Measurements from ENCODE around the gene PSMD12.
"Not testable (repeated sequence)": the region's sequence is repeated elsewhere in the genome, so short reads cannot be mapped to it uniquely, and the experiment has no call there.

Gene PSMD12

DNA sequence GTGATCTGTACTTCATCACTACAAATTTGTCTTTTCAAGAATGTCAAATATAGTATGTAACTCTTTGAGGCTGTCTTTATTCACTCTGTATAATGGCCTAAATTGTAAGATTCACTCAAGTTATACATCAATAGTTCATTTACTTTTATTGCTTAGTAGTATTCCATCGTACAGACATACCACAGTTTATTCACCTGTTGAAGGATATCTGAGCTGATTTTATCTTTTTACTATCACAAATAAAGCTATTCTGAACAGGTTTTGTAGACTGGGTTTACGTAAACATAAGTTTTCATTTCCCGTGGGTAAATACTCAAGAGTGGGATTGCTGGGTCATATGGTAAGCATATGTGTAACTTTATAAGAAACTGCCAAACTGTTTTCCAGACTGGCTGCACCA lies 18.6 kb downstream of the PSMD12 start:
- Mint-ChIP-seq H3K27ac (no peak overlapping the region), H3K36me3 (peaks cover 44% of the 10 kb centered on the region), H3K9me3 (no peaks in the 10 kb centered on the region), H3K27me3 (no peaks in the 10 kb centered on the region), H3K4me3 (no peak overlapping the region), H3K4me1 (no peaks in the 10 kb centered on the region)
- no peak for ATAC-seq

DNA sequence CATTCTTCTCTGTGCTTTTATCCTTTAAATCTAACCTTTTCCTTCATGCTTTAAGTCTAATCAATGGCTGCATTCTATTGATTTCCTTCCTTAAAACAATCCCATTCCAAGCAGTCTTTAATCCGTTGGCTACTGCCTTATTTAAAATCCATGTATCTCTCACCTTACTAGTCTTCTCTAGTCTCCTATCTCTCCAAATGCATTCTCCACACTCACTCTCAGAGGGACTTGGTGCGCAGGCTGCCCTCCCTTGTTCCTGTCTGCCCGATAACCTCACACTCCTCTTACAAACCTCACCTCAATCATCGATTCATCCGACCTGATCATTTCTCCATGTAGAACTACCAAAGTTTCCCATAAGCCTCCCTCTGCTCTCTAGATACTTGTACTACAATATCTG lies 23.1 kb downstream of the PSMD12 start:
- H3K27ac Mint-ChIP-seq, result no peak overlapping the region
- H3K9me3 Mint-ChIP-seq, result no peaks in the 10 kb centered on the region
- no peak overlapping the region for H3K4me3 Mint-ChIP-seq
- H3K36me3 Mint-ChIP-seq, result peaks cover 60% of the 10 kb centered on the region
- H3K27me3 Mint-ChIP-seq, result no peaks in the 10 kb centered on the region
- H3K4me1 Mint-ChIP-seq, result no peaks in the 10 kb centered on the region
- no peak for ATAC-seq

DNA sequence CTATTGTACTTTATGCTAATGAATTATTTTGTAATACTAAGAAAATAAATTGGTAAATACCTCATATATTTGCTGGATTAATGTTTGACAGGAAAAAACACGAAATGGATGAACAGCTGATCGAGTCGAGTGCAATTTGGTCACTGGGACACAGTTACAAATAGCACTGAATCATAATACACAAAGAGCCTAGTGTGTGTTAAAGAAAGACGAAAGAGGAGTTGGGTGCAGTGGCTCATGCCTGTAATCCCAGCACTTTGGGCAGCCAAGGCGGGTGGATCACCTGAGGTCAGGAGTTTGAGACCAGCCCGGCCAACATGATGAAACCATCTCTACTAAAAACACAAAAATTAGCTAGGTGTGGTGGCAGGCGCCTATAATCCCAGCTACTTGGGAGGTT lies 28.0 kb downstream of the PSMD12 start:
- not testable (repeated sequence) for H3K4me1 Mint-ChIP-seq, H3K27me3 Mint-ChIP-seq, H3K9me3 Mint-ChIP-seq, H3K27ac Mint-ChIP-seq, ATAC-seq, H3K4me3 Mint-ChIP-seq
- peaks cover 41% of the 10 kb centered on the region for H3K36me3 Mint-ChIP-seq

DNA sequence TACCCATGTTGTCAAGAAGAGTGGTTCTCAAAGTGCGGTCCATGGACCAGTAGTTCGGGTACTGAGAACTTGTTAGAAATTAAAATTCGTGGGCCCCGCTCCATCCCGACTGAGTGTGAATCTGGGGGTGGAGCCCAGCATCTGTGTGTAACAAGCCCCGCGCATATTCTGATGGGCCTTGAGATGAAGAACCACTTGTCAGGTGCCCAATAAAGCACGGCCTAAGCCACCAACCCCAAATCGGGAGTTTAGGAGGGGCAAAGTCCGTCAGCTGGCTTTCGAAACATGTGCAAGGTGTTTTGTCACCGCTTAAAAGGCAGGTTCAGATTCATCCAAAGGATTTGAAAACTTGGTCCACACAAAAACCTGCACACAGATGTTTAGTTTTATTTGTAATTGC lies 29.5 kb downstream of the PSMD12 start:
- Mint-ChIP-seq H3K4me3 (no peak overlapping the region), H3K4me1 (no peaks in the 10 kb centered on the region), H3K9me3 (peaks cover 3% of the 10 kb centered on the region), H3K27me3 (no peaks in the 10 kb centered on the region), H3K36me3 (peaks cover 31% of the 10 kb centered on the region), H3K27ac (no peak overlapping the region)
- ATAC-seq, result no peak

DNA sequence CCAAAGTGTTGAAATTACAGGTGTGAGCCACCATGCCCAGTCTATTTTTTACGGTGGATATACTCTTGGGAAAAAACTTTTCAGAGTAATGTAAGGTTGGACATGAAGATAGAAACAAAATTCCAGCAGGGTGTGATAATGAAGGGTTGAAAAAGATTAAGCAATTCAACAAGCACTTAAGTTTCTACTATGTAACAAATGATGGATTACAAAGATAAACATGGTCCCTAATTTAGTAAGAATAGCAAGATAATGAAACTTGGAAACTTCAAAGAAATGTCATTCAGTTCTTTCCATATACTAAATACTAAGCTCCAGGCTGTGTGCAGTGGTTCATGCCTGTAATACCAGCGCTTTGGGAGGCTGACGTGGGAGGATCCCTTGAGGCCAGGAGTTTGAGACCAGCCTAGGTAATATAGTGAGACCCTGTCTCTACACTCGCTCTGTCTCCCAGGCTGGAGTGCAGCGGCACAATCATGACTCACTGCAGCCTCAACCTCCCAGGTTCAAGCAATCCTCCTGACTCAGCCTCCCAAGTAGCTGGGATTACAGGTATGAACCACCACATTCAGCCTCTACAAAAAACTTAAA lies 31.0 kb downstream of the PSMD12 start:
- H3K27ac Mint-ChIP-seq, result no peak overlapping the region
- H3K4me3 Mint-ChIP-seq, result no peak overlapping the region
- H3K9me3 Mint-ChIP-seq, result peaks cover 3% of the 10 kb centered on the region
- H3K36me3 Mint-ChIP-seq, result peaks cover 16% of the 10 kb centered on the region
- H3K27me3 Mint-ChIP-seq, result no peaks in the 10 kb centered on the region
- H3K4me1 Mint-ChIP-seq, result no peaks in the 10 kb centered on the region
- no peak for ATAC-seq

DNA sequence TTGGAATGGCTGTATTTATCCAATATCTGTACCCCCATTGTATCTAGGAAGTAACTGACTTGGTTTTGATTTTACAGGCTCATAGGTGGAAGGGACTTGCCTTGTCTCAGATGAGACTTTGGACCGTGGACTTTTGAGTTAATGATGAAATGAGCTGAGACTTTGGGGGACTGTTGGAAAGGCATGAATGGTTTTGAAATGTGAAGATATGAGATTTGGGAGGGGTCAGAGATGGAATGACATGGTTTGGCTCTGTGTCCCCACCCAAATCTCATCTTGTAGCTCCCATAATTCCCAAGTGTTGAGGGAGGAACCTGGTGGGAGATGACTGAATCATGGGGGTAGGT lies 34.2 kb downstream of the PSMD12 start:
- not testable (repeated sequence) for H3K27ac Mint-ChIP-seq, H3K4me1 Mint-ChIP-seq, H3K4me3 Mint-ChIP-seq, H3K9me3 Mint-ChIP-seq, H3K36me3 Mint-ChIP-seq, ATAC-seq, H3K27me3 Mint-ChIP-seq

DNA sequence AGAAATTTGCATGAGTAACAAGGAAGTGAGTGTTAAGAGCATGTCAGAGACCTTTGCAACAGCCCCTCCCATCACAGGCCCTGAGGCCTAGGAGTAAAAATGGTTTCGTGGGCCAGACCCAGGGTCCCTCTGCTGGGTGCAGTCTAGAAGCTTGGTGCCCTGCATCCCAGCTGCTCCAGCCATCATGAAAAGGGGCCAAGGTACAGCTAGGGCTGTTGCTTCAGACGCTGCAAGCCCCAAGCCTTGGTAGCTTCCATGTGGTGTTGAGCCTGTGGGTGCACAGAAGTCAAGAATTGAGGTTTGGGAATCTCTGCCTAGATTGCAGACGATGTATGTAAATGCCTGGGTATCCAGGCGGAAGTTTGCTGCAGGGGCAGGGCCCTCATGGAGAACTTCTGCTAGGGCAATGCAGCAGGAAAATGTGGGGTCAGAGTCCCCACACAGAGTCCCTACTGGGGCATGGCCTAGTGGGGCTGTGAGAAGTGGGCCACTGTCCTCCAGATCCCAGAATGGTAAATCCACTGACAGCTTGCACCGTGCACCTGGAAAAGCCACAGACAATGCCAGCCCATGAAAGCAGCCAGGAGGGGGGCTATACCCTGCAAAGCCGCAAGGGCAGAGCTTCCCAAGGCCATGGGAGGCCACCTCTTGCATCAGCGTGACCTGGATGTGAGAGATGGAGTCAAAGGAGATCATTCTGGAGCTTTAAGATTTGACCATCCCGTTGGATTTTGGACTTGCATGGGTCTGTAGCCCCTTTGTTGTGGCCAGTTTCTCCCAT lies 34.8 kb downstream of the PSMD12 start:
- not testable (repeated sequence) for H3K27me3 Mint-ChIP-seq, H3K27ac Mint-ChIP-seq, H3K36me3 Mint-ChIP-seq, H3K4me1 Mint-ChIP-seq, H3K9me3 Mint-ChIP-seq, ATAC-seq, H3K4me3 Mint-ChIP-seq

DNA sequence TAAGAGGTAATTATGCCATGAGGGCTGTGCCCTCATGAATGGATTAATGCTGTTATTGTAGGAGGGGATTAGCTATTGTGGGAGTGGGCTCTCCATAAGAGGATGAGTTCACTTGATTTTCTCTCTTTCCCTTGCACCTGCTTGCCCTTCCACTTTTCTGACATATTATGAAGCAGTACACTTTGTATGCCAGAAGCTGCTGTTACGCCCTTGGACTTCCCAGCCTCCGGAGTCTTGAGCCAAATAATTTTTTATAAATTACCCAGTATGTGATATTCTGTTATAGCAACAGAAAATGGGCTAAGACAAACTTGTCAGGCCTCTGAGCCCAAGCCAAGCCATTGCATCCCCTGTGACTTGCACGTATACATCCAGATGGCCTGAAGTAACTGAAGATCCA lies 38.4 kb downstream of the PSMD12 start:
- H3K4me1 Mint-ChIP-seq, result no peaks in the 10 kb centered on the region
- peaks cover 3% of the 10 kb centered on the region for H3K9me3 Mint-ChIP-seq
- no peaks in the 10 kb centered on the region for H3K27me3 Mint-ChIP-seq
- H3K36me3 Mint-ChIP-seq, result no peaks in the 10 kb centered on the region
- H3K4me3 Mint-ChIP-seq, result no peak overlapping the region
- H3K27ac Mint-ChIP-seq, result no peak overlapping the region
- no peak for ATAC-seq

DNA sequence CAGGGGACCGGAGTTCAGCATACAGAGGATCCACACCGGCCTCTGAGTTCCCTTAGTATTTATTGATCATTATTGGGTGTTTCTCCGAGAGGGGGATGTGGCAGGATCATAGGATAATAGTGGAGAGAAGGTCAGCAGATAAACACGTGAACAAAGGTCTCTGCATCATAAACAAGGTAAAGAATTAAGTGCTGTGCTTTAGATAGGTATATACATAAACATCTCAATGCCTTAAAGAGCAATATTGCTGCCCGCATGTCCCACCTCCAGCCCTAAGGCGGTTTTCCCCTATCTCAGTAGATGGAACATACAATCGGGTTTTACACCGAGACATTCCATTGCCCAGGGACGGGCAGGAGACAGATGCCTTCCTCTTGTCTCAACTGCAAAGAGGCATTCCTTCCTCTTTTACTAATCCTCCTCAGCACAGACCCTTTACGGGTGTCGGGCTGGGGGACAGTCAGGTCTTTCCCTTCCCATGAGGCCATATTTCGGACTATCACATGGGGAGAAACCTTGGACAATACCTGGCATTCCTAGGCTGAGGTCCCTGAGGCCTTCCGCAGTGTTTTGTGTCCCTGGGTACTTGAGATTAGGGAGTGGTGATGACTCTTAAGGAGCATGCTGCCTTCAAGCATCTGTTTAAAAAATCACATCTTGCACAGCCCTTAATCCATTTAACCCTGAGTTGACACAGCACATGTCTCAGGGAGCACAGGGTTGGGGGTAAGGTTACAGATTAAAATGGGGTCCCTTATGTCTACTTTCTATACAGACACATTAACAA lies 39.2 kb downstream of the PSMD12 start:
- H3K4me3 Mint-ChIP-seq, ATAC-seq, H3K4me1 Mint-ChIP-seq, H3K27me3 Mint-ChIP-seq, H3K27ac Mint-ChIP-seq, H3K9me3 Mint-ChIP-seq, H3K36me3 Mint-ChIP-seq: not testable (repeated sequence)

DNA sequence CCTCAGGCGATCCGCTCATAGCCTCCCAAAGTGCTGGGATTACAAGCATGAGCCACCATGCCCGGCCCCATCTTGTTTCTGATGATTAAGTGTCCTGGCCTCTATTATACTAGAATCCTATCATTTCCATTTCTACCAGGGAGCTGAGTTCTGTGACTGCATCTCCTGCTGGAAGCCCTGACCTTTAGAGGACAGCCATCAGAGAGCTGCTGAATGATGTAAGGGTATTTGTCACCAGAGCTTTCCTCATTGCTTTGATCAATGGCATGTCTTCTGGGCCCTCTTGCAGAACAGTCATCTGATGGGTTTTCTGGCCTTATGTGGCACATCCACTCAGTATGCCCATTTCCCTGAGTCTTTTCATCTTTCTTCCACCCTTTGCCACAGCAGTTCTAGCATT lies 39.9 kb downstream of the PSMD12 start:
- Mint-ChIP-seq H3K4me3 (no peak overlapping the region), H3K9me3 (peaks cover 3% of the 10 kb centered on the region), H3K27me3 (no peaks in the 10 kb centered on the region), H3K4me1 (no peaks in the 10 kb centered on the region), H3K27ac (no peak overlapping the region), H3K36me3 (no peaks in the 10 kb centered on the region)
- ATAC-seq, result no peak

DNA sequence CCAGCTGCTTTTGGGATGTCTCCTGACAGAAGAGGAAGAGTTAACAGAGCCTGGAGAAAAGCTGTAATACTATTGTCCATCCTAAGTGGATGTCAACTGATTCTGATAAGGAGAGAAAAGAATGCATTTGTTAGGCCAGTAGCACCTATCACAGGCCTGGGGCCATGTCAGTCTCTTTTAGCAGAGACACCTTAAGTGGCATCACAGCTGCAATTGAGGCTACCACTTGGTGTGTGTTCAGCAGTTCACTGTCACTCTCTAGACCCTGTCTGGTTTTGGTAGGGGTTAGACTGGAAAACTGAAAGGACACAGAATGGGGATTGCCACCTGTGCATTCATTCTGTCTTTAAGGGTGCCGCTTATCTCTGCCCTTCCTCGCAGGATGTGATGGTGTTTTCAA lies 42.0 kb downstream of the PSMD12 start:
- no peaks in the 10 kb centered on the region for H3K27me3 Mint-ChIP-seq
- ATAC-seq, result no peak
- H3K4me1 Mint-ChIP-seq, result no peaks in the 10 kb centered on the region
- H3K27ac Mint-ChIP-seq, result no peak overlapping the region
- H3K9me3 Mint-ChIP-seq, result peaks cover 3% of the 10 kb centered on the region
- H3K4me3 Mint-ChIP-seq, result no peak overlapping the region
- no peaks in the 10 kb centered on the region for H3K36me3 Mint-ChIP-seq

DNA sequence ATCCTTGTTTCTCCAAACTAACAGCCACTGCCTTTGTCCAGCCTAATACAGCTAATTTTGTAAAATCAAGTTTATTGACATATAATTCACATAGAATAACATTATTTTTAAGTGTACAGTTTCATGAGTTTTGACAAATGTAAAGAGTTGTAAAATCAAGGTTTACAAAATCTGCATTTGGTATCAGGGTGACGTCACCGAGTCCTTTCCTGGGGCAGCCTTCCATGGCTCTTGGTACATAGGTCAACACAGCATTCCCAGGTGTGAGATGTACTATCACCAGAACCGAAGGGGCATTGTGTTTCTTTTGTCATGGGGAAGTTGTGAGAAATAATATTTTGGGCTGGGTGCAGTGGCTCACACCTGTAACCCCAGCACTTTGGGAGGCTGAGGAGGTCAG lies 42.9 kb downstream of the PSMD12 start:
- Mint-ChIP-seq H3K4me3 (no peak overlapping the region), H3K27me3 (no peaks in the 10 kb centered on the region), H3K9me3 (peaks cover 2% of the 10 kb centered on the region), H3K4me1 (no peaks in the 10 kb centered on the region), H3K36me3 (no peaks in the 10 kb centered on the region), H3K27ac (no peak overlapping the region)
- ATAC-seq, result no peak

DNA sequence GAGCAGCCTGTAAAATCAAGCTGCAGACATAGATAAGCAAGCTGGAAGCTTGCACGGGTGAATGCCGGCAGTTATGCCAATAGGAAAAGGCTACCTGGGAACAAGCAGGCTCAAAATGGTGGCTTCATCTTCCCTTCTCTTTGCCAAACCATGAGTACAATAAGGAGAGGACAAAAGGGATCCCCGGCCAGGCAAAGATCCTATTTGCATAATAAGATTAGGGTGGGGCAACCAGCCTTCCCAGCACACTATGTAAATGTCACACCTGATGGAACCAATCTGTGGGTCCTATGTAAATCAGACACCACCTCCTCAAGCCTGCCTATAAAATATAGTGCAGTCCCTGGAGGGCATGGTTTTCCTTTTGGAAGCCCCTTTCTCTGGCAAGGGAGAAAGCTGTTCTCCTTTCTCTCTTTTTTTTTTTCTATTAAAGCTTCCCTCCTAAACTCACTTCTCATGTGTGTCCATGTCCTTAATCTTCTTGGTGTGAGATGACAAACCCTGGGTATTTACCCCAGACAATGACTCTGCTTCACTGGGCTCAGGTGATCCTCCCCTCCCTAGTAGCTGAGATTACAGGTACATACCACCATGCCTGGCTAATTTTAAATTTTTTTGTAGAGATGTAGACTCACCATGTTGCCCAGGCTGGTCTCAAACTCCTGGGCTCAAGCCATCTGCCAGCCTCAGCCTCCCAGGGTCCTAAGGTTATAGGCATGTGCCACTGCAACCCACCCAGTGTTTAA lies 44.2 kb downstream of the PSMD12 start:
- no peak for ATAC-seq
- H3K4me1 Mint-ChIP-seq, result no peaks in the 10 kb centered on the region
- H3K27me3 Mint-ChIP-seq, result no peaks in the 10 kb centered on the region
- no peaks in the 10 kb centered on the region for H3K36me3 Mint-ChIP-seq
- no peak overlapping the region for H3K4me3 Mint-ChIP-seq
- no peaks in the 10 kb centered on the region for H3K9me3 Mint-ChIP-seq
- no peak overlapping the region for H3K27ac Mint-ChIP-seq

DNA sequence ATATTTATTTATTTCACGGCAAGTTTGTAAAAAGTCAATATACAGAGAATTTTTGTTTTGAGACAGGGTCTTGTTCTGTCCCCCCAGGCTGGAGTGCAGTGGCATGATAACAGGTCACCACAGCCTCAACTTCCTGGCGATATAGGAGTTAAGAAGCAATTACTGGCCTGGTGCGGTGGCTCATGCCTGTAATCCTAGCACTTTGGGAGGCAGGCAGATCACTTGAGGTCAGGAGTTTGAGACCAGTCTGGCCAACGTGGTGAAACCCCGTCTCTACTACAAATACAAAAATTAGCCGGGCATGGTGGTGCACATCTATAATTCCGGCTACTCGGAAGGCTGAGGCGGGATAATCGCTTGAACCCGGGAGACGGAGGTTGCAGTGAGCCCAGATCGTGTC lies 44.9 kb downstream of the PSMD12 start:
- H3K27ac Mint-ChIP-seq, ATAC-seq, H3K27me3 Mint-ChIP-seq, H3K4me3 Mint-ChIP-seq, H3K9me3 Mint-ChIP-seq, H3K36me3 Mint-ChIP-seq, H3K4me1 Mint-ChIP-seq: not testable (repeated sequence)

DNA sequence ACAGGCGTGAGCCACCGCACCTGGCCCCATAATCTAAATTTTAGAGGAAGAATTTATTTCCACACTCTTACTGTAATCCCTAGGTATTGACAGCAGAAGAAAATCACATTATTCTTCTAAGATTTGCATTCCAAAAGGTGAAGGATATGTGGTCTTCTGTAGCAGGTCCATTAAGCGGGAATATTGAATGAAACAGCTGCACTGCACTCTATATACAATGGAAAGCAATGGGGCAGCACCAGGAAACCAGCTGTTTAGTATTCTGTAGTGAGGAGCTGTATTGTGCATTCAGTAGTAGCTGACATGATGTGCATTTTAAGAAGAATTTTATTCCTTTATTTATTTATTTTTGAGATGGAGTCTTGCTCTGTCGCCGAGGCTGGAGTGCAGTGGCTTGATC lies 49.6 kb downstream of the PSMD12 start:
- no peaks in the 10 kb centered on the region for H3K4me1 Mint-ChIP-seq
- H3K9me3 Mint-ChIP-seq, result no peaks in the 10 kb centered on the region
- H3K27ac Mint-ChIP-seq, result no peak overlapping the region
- ATAC-seq, result no peak
- H3K36me3 Mint-ChIP-seq, result no peaks in the 10 kb centered on the region
- no peak overlapping the region for H3K4me3 Mint-ChIP-seq
- H3K27me3 Mint-ChIP-seq, result peaks cover 9% of the 10 kb centered on the region
